Measurements from ENCODE around the gene DCP1A.

Gene DCP1A

GRCh38 chr3:53261712-53262111 is 85.6 kb downstream of the DCP1A start:
- no peak overlapping the region for H3K4me3 ChIP-seq (ENCODE audit: low read depth, low read length)
- no peak for TF ChIP-seq POLR2A (IDR thresholded peaks at IDR 0.05; ENCODE audit: extremely low read depth, insufficient read length)
- TF ChIP-seq CTCF (IDR thresholded peaks at IDR 0.05; ENCODE audit: low read depth, low read length), result no peak
- TF ChIP-seq MAX (IDR thresholded peaks at IDR 0.05; ENCODE audit: low read depth, low read length), result no peak
- TF ChIP-seq MYC (IDR thresholded peaks at IDR 0.05; ENCODE audit: low read depth, low read length), result no peak
- no peak for DNase-seq (ENCODE audit: low read depth)

DNA sequence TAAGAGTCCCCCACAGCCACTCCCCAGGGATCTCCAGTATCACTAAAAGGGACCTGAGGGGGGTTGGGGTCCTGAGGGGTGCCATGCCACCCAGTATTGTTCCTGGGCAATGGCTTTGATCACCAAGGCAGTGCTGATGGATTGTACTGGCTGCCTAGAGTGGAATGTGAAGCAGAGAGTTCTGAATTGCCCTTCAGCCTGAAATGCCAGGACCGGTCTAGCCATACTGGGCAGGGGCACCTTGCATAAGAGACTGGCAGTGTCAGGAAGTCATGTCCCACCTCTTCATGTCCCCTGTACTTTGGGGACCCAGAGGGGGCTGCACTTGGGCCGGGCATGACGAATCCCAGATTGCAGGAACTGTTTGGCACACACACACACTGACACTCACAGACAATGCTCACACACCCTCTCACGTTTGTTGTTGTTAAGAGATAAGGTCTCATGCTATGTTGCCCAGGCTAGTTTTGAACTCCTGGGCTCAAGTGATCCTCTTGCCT is 87.0 kb downstream of the DCP1A start:
- no peak for TF ChIP-seq MAX (IDR thresholded peaks at IDR 0.05; ENCODE audit: low read depth, low read length)
- TF ChIP-seq MYC (IDR thresholded peaks at IDR 0.05; ENCODE audit: low read depth, low read length), result no peak
- TF ChIP-seq CTCF (IDR thresholded peaks at IDR 0.05; ENCODE audit: low read depth, low read length), result no peak
- no peak for TF ChIP-seq POLR2A (IDR thresholded peaks at IDR 0.05; ENCODE audit: extremely low read depth, insufficient read length)
- H3K4me3 ChIP-seq (ENCODE audit: low read depth, low read length), result no peak overlapping the region
- DNase-seq (ENCODE audit: low read depth), result no peak

- H3K4me3 ChIP-seq (ENCODE audit: low read depth, low read length), result no peak overlapping the region
- no peak for DNase-seq (ENCODE audit: low read depth)
- TF ChIP-seq MYC (IDR thresholded peaks at IDR 0.05; ENCODE audit: low read depth, low read length), result no peak
- no peak for TF ChIP-seq CTCF (IDR thresholded peaks at IDR 0.05; ENCODE audit: low read depth, low read length)
- no peak for TF ChIP-seq MAX (IDR thresholded peaks at IDR 0.05; ENCODE audit: low read depth, low read length)
- TF ChIP-seq POLR2A (IDR thresholded peaks at IDR 0.05; ENCODE audit: extremely low read depth, insufficient read length), result no peak
These were observed 87.7 kb downstream of the DCP1A start for GRCh38 chr3:53259427-53260259.

- TF ChIP-seq MYC (IDR thresholded peaks at IDR 0.05; ENCODE audit: low read depth, low read length) (no peak), POLR2A (IDR thresholded peaks at IDR 0.05; ENCODE audit: extremely low read depth, insufficient read length) (no peak), MAX (IDR thresholded peaks at IDR 0.05; ENCODE audit: low read depth, low read length) (no peak), CTCF (IDR thresholded peaks at IDR 0.05; ENCODE audit: low read depth, low read length) (no peak)
- DNase-seq (ENCODE audit: low read depth), result no peak
These were observed 88.5 kb downstream of the DCP1A start for GRCh38 chr3:53258600-53259426.

DNA sequence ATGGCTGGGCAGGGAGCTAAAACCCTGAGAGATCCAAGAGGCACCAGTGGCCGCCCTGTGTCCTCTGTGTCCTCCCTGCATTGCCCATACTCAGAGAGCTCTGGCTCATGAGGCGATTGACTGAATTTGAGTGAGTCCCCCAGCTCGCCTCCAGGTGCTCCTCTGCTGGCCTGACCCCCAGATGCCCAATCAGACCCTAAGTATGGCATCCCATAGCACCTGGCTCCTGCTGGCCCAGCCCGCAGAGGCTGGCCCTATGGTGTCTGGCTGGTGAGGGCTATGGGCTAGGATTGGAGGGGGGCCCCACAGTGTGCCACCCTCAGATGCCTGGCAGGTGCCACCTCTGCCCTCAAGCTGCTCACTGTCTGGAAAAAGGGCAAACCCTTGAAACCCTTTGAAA is 89.9 kb downstream of the DCP1A start:
- H3K4me3 ChIP-seq (ENCODE audit: low read depth, low read length), result no peak overlapping the region
- no peak for TF ChIP-seq MYC (IDR thresholded peaks at IDR 0.05; ENCODE audit: low read depth, low read length)
- DNase-seq (ENCODE audit: low read depth), result no peak

More at GRCh38 chr3:53258600-53259426, 88.5 kb downstream of the DCP1A start:
- no peak overlapping the region for H3K4me3 ChIP-seq (ENCODE audit: low read depth, low read length)

DNA sequence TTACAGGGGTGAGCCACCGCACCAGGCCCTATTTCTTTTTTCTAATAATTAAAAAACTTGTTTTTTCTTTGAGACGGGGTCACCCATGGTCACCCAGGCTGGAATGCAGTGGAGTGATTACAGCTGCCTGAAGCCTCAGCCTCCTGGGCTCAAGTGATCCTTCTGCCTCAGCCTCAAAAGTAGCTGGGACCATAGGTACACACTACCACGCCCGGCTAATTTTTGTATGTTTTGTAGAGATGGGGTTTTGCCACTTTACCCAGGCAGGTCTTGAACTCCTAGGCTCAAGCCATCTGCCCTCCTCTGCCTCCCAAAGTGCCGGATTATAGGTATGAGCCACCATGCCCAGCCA is 90.7 kb downstream of the DCP1A start:
- no peak for DNase-seq (ENCODE audit: low read depth)

More for the DNA sequence above, 90.7 kb downstream of the DCP1A start:
- no peak for TF ChIP-seq POLR2A (IDR thresholded peaks at IDR 0.05; ENCODE audit: extremely low read depth, insufficient read length)
- no peak for TF ChIP-seq MYC (IDR thresholded peaks at IDR 0.05; ENCODE audit: low read depth, low read length)
- TF ChIP-seq CTCF (IDR thresholded peaks at IDR 0.05; ENCODE audit: low read depth, low read length), result no peak
- no peak for TF ChIP-seq MAX (IDR thresholded peaks at IDR 0.05; ENCODE audit: low read depth, low read length)
- no peak overlapping the region for H3K4me3 ChIP-seq (ENCODE audit: low read depth, low read length)
